NCI-H226 (cell line): ENCODE results near the gene IFT27.

ENCODE experiments used
- DNase-seq: peaks from one replicate; pipeline ENCODE4 v3.0.0-alpha.2; 2015

IFT27 gene, protein sequence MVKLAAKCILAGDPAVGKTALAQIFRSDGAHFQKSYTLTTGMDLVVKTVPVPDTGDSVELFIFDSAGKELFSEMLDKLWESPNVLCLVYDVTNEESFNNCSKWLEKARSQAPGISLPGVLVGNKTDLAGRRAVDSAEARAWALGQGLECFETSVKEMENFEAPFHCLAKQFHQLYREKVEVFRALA

DNA sequence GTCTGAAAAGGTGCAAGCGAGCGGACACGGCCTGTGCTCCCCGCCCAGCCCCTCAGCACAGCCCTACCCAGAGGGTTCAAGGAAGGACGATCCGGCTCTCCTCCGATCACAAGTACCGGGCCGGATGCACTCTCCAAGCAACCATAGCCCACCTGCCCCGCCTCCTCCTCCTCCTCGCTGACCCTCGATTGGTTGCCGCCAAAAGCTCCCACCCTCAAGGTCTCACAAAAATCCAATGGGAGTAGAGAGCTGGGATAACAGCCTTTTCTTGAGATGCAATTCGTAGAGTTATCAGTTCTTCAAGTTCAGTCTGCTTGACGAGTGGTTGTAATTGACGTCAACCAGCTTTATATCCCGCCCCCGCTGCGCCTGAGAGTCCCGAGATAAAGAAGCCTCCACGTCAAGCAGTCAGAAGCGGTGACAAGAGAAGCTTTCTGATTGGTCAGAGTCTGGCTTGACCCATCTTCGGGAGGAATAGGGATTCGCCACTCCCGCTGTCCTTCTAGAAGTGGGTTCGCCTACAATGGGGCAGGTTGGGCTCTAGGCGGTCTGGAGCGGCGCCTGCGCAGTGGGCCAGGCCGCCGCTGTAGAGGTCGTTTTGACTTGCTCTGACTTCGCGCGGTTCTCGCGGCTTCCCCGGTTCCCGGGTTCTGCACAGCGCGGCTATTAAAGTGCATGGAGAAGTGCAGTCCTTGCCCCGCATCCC, at the start of gene IFT27:
TSS of gene IFT27 (minus strand) at position 156 of the 706 bp plus-strand sequence. CDS start 412 bp downstream, outside the sequence.
- peak; percentile 94 for DNase-seq

DNA sequence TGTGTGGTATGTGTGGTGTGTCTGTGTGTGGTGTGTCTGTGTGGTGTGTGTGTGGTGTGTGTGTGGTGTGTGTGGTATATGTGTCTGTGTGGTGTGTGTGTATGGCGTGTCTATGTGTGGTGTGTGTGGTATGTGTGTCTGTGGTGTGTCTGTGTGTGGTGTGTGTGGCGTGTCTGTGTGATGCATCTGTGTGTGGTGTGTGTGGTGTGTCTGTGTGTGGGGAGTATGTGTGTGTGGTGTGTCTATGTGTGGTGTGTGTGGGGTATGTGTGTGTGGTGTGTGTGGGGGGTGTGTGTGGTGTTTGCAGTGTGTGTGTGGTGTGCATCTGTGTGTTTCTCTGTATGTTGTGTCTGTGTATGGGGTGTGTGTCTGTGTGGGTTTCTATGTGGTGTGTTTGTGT, 48.7 kb upstream of the IFT27 start:
- no peak for DNase-seq

DNA sequence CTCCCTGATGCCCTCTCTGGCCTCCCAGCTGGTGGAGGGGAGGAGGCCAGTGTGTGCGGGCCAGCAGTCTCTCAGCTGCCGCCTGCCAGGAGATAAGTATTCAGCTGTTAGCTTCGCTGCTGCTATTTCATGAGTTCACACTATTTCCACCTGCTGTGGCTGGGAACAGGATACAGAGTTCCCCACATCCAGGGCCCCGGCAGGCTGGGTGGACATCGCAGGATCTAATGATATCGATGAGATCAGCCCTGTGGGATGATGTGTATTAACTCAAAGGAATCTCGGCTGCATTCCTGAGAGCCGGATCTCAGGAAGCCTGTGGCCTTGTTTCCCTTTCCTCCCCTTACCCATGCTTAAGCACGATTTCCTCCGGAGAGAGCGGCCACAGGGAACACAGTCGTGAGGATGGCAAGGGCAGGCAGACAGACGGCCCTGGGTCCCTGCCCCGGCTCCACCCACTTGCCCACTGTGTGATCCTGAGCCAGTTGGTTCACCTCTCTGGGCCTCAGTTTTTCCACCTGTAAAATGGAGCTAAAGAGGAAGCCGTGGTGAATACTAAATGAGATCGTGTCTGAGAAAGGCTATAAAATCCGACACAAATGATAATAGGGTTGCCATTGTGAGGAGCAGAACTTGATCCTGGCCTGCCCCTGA, 47.4 kb upstream of the IFT27 start:
- peak; percentile 29 for DNase-seq

DNA sequence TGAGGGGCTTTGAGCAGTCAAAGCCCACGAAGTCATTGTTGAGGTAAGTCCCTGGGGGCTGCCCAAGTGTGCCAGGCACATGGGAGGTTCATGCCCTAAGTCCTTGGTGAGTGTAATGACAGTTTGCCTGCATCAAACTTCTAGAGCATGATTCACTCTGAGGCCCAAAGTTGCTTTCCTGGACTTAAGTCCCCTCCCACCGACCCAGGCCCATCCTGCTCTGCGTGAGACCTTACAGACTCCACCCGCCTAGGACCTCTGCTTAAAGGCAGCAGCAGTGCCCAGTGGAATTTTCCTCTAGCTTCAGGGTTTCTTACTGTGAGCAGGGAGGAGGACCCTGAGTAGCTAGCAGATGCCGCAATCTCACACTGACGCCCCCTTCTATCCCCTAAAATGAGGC, 46.7 kb upstream of the IFT27 start:
- no peak for DNase-seq

DNA sequence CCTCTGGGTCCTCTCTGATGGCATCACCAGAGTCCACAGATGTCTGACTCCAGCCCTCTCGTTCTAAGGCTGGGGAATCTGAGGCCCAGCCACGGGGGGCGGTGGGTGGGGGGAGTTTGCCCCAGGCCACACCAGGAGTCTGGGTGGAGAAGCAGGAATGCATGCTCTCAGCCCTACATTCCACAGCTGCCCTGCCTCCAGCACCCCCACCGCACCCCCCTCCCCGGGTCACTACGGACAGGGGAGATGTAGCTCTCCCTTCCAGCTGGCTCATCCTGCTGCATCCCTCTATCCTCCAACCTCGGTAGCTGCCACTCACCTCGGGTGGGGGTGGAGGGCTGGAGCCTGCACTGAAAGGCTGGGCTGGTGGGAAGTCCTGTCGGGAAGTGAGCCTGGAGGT, 43.2 kb upstream of the IFT27 start:
- DNase-seq = no peak

DNA sequence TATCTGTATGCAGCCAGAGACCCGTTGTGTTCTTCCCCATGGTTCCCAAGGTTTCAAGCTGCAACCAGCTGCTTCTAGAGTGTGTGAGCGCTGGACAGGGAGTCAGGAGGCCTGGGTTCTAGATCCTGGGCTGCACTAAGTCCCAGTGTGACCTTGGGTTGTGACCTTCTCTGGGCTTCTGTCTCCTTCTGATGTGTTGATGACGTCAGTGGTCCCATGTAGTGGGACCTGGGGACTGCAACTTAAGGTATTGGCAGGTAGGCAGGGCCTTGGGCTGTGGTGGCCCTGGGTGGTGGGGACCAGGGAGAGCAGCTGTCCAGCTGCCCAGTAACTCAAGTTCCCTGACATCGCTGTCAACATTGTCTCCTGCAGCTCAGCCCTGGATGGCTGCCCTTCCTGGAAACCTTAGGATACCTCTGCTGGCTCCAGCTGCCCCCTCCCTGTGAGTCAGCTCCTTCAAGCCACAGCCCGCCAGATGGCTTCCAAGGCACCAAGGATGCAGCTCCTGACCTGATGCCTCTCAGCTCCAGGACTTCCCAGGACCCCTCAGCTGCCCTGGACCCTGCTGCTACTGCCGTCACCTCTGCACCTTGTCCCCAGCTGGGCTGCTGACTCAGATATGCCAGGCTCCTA, 42.2 kb upstream of the IFT27 start:
- no peak for DNase-seq

DNA sequence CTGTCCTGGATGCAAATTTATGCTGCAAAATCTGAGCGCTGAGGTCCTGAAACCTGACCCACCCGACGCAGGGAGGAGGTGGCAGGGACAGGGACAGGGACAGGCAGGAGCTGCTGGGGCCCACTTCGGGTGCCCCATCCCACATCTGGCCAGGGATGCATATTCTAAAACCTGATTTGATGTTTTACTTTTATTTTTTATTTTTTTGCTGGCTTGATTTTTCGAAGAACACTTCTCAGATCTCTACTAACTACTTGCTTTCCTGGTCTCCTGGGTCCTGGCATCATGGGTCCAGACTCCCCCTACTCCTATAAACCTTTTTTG, 41.6 kb upstream of the IFT27 start:
- no peak for DNase-seq

DNA sequence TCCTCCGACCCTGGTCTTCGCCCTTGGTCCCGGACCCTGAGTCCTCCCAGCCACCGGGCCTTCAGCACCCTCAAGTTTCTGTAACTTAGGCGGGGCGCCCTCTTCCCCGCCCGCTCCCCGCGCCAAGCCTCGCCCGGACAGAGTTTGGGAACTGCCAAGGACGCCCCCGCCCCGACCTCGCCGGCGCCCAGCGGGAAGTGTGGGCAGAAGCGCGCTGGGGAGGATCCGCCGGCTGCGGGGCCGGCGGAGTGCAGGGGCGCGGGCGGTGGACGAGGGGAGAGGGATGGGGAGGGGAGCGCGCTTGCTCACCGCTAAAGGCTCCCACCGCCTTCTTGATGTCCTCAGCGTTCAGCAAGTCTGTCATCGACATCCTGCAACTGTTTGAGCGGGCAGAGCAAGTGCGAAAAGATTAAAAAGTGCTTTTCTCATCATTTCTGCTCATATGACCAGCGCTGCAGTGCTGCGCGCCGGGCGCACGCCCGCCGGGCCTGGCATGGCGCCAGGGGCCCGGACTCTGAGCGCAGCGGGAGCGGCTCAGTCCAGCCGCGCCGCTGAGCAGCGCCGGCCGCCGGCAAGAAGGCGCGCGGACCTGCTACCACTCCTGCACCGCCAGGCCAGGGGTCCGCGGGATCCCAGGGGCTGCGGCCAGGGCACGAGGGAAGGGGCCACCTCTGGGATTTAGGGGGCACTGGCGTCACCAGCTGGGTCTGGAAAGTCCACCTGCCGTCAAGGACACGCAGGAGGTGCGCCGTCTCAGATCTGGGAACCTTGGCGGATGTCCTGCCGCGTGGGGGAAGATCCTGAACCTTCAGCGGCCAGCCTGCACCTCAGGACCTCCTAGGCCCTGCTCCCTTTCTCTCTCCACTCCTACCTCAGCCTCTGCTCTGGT, 41.0 kb upstream of the IFT27 start, which contains the start of gene PVALB:
TSS of gene PVALB (minus strand) at position 400 of the 889 bp plus-strand sequence. CDS start at position 370, 30 bp downstream.
- no peak for DNase-seq

DNA sequence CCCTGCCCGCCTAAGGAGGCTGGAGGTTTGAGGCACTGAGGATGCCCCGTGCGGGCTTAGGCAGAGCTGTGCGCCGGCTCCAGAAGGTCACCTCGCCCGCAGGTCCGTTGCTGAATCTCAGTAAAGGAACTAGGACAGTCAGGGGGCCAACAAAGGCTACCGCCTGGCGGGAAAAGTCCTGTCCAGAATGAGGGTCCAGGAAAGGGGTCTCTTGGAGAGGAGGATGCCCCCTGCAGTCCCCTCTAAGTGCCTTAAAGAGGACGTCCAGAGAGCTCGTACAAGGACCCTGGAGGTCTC, 40.4 kb upstream of the IFT27 start:
- no peak for DNase-seq

DNA sequence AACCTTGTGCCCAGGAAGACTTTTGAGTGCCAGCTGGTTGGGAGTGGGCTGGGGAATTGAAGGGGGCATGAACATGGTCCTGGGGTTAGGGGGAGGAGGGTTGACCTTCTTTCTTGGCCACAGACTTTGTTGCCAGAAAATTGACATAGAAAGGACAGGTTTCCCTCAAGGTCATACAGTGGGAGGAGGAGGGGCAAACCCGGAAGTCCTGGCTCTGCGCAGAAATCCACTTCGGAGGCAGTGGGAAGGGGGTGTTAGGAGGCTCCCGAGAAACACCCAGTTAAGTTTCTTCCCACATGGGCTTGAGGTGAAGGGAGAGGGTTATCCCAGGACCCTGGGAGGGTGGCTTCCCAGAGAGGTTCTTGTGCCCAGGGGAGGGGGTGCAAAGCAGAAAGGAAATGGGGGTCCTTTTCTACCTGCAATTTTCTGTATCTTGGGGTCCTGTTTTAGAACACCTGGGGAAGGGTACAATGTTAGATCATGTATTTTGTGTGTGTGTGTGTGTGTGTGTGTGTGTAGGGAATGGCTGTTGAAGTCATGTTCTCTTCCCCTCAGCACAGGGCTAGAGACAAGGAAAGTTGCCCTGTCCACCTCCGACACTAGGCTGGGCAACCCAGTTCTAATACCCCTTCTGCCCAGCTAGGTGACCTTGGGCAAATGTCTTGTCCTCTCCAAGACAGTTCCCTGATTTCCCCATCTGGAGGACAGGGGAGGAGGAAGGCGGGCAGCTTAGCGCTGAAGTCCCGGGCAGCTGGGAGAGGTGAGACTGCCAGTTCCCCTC, 39.8 kb upstream of the IFT27 start:
- DNase-seq = no peak

DNA sequence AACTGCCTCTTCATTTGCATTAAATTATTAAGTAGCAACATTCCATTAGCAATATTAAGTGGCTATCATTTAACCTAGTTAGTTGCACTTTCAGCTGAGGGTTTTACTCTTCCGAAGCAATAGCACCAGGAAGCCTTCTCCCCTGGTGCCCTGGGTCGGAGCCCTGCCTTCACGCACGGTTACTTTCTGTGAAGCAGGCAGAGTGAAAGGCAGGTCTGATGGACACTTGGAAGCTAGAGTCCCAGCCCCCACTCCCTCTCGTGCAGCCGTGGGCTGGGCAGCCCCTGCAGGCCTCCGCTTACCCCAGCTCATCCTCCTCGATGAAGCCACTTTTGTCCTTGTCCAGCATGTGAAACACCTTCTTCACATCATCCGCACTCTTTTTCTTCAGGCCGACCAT, 38.9 kb upstream of the IFT27 start:
- DNase-seq = no peak

DNA sequence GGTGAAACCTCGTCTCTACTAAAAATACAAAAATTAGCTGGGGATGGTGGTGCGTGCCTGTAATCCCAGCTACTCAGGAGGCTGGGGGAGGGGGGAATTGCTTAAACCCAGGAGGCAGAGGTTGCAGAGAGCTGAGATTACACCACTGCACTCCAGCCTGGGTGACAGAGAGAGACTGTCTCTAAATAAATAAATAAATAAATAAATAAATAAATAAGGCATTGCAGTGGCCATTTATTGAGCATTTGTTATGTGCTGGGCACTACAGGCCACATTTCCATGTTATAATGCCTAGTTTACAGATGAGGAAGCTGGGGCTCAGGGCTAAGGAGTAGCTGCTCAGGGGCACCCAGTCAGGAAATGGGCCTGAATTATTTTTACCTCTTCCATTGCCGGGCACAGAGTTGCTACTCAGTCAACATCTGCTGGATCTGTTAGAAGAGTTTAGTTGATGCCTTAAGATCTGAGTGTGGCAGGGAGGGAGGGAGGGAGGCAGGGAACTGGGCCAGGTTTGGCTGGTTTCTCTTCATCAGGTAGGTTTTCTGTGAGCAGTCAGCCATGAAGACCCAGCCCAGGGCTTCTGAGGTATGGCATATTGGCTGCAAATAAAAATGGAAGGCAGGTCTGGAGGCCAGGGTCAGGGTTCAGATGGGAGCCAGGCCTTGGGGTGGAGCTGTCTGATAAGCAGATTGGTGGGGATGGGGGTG, 35.3 kb upstream of the IFT27 start:
- no peak for DNase-seq

DNA sequence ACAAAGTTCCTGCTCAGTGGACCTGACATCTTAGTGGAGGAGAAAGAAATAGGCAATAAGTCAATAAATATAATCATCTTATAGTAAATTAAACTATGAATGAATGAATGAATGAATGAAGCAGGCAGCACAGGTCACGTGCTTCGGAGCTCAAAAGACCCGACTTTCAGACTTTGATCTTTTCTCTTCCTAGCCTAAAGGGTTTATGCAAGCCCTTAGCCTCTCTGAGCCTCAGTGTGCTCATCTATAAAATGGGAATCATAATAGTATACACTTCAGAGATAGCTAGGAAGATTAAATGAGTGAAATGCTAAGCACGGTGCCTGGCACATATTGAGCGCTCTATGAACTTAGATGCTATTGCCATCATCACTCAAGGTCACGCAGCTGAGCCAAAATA, 33.4 kb upstream of the IFT27 start:
- no peak for DNase-seq

DNA sequence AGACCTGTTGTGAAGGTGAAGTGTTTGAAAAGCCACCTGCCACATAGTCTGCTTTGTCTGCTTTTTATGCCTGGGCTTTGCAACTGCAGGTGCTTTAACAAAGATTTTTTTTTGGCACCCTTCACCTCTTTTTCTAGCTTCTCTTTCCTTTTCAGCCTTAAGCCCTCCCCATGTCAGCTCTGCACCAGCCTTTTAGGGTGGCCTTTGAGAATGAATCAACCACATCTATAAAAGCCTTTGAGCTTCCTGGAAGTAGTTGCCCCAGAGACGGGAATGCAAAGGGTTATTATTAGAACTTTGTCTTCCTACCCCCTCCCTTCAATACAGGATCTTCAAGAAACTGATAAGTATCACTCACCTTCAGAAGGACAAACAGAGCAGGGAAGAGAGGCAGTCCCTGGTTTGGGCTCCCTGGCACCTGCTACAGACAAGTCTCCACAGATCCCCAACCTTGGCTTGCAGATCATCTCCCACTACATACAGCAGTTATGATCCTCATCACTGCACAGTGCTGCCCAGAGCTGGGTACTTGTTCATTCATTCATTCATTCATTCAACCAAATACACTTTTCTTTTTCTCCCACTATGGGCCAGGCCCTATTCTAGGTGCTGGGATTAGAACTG, 32.9 kb upstream of the IFT27 start:
- no peak for DNase-seq

DNA sequence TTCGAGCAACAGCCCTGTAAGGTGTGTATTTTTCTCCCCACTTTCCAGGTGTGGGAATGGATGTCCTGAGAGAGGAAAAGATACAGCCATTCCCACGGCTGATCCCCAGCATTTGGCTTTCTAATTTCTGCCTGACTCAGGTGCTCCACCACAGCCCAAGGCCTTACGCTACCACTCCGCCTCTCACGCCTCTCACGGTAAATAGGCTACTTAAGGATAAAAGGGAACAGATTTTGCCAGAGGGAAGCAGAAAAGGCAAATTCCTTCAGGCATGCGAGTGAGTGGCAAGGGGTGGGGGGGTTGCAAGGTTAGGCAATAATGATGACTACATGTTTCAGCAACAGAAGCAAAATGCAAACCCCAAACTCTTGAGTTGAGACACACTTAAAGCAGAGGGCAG, 31.7 kb upstream of the IFT27 start:
- DNase-seq = no peak

DNA sequence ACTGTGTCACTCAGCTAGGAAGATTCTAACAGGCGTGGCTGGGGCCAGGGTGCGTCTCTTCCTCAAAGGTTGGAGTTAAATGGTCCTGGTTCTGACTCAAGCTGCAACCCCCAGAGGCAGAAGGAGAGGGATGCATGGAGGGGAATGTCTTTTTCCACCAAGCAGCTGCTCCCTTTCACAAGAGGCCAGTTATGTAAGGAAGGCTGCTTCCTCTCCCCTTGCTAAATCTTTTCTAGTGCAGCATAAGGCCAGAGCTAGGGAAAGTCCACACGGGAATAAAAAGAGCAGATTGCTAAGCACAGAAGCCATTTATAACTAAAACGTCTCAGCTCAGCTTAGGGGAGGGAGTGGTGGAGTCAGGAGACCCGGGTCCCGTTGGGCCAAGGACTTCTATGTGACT, 30.9 kb upstream of the IFT27 start:
- DNase-seq = no peak

DNA sequence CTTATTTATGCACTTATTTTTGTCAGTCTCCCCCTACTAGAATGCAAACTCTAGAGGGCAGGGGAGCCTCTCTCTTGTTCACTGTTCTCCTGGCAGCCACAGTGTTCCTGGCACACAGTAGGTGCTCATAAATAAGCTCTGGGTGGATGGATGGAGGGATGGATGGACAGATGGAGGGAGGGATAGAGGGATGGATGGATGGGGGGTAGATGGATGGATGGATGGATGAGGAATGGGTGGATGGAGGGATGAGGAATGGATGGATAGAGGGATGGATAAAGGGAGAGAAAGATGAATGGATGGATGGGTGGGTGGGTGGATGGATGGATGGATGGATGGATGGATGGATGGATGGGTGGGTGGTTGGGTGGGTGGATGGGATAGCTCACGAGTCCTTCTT, 27.4 kb upstream of the IFT27 start:
- no peak for DNase-seq

DNA sequence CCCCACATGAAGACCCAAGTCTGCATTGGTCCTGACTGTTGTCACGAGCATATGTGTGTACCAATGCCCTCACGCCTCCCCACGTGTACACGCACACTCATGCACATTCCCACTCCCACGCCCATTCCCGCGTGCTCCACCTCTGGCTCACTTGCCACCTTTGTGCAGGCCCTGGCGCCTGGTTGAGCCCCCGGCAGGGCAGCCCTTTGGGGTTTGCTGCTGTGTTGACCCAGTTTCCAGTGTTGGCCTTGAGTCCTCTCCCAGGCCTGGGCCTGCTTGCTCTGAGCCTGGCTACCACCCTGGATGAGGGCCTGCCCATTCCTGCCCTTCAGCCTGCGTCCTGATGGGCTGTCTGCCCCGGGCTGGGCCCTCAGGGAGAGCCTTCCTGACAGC, 22.8 kb upstream of the IFT27 start:
- DNase-seq = no peak

DNA sequence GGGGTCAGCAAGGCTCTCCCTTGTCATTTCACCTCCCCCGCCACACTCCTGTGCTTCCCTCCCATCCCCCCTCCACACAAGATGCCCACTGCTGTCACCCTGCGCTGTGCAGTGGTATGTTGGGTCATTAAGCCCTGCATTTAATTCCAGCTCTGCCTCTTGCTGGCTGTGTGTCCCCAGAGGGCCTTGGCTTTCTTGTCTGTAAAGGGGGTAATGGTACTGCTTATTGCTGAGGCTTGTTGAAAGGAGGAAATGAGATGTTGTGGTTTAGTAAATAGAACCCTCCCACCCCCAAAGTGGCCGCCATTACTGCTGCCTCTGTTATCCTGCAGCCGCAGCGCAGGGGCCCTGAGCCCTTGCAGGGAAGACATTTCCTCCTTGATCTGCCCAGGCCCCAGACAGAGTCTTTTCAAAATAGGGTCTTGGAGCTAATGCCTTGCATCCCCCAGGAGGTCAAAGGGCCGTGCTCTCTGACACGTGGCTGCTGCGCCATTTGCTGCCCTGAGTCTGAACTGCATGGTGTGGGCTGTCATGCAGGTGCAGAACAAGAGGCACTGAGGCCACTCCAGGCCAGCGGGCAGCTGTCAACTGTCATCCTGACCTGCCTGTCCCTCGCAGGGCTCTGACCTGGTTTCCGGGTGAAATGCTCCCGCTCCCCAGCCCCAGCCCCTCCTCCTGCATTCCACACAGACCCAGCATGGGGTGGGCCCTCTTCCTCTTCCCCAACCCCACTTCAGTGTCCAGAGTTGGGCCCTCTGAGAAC, 22.2 kb upstream of the IFT27 start:
- no peak for DNase-seq

DNA sequence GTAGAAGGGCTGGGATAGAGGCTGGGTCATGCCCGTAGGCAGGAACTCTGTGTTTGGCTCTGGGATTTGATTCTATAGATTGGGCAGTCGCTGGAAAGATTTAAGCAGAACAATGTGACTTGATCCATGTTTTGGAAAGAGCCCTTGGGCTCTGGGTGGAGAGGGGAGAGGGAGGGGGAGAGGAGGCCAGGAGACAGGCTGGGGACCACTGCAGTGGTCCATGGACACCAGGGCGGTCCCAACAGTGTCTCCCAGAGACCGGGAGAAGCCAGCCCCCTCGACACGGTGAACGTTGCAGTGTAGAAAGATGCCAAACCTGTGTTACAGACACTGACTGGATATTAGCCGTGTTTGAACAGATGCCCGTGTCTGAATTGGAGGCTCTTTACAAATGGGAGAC, 21.5 kb upstream of the IFT27 start:
- no peak for DNase-seq
